Left colon (tissue), 2 donors: ENCODE results near the gene UQCRC1. TPM values are rescaled to one million over a fixed set of nuclear protein-coding genes. Genes with fewer than 3 reads are reported as not detected.

Experiments
- ATAC-seq: fragments of 200-7000 bp; cut with Tn5 transposase; one replicate; pipeline ENCODE4 v1.9.1; 2020; ENCODE audit warnings: mild to moderate bottlenecking, moderate library complexity
- DNase-seq, 2 donors: peaks; one replicate each; pipeline ENCODE4 v3.0.0-alpha.2; 2020
- intact Hi-C, 2 donors: fragments of 100-400 bp; cut with DNase I in 1 of 2; cut with micrococcal nuclease in 1 of 2; formaldehyde crosslinking; loops; one replicate each; pipeline versions ENCODE4 v1.11.2 to v1.14.0; 2022; cut with DNase I, micrococcal nuclease
- total RNA-seq, 2 donors: library from RNA; stranded (reverse); fragmentation: NEBNext Ultra II Directional; extraction: Animal tissue kit (Norgen Biotek cat#: 25700); gene quantifications; one replicate each; pipeline ENCODE4 v1.2.1, GENCODE V29; 2021
- donor health status: DM: no; HTN: no; CAD: no.
- donor health status: DM: yes; HTN: yes; CAD: no.

Gene UQCRC1
- total RNA-seq, 2 donors from 2014 or later = 613 to 797 TPM

GRCh38 chr3:48635222-48636021 lies 26.0 kb upstream of the UQCRC1 start, which contains the start of gene SLC26A6:
SLC26A6 (minus strand) TSS chr3:48635461; CDS start chr3:48635393, 68 bp downstream.
- peak; percentile 94 for ATAC-seq

DNA sequence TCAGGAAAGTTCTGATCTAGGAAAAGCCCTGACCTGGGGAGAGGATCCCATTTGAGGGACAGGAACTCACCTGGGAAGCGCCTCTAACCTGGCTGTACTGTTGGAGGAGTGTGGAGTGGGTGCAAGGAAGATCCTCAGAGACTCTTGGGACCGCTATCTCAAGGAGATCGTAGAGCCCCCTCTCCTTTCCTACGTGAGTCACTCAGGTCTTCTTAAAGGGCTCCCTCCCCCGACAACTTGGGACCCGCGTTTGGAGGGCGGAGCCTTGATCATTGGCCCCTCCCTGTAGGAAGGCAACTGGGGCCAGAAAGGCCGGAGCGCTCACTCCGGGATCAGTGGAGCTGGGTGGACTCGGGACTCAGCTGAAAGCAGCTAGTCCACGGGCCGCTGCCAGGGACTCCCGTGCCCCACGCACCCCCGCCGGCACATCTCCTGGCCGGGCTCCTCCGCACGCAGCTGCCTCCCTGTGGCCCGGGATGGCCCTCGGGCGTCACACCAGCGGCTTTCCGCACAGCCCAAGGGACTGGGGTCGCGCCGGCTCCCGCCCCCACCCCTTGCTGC lies 25.3 kb upstream of the UQCRC1 start:
- intact Hi-C loops = no loop called here
- ATAC-seq (peak; percentile 66), DNase-seq (peak; percentile 77)

More at GRCh38 chr3:48635222-48636021, 26.0 kb upstream of the UQCRC1 start, which contains the start of gene SLC26A6:
- intact Hi-C loops = no loop called here
- DNase-seq = peak; percentile 98

- ATAC-seq = no peak
- DNase-seq = no peak
- intact Hi-C loops = no loop called here
Measured at GRCh38 chr3:48633743-48634142, 24.3 kb upstream of the UQCRC1 start.

GRCh38 chr3:48633256-48633655 lies 23.8 kb upstream of the UQCRC1 start:
- ATAC-seq (no peak), DNase-seq (no peak)
- intact Hi-C loops = no loop called here

DNA sequence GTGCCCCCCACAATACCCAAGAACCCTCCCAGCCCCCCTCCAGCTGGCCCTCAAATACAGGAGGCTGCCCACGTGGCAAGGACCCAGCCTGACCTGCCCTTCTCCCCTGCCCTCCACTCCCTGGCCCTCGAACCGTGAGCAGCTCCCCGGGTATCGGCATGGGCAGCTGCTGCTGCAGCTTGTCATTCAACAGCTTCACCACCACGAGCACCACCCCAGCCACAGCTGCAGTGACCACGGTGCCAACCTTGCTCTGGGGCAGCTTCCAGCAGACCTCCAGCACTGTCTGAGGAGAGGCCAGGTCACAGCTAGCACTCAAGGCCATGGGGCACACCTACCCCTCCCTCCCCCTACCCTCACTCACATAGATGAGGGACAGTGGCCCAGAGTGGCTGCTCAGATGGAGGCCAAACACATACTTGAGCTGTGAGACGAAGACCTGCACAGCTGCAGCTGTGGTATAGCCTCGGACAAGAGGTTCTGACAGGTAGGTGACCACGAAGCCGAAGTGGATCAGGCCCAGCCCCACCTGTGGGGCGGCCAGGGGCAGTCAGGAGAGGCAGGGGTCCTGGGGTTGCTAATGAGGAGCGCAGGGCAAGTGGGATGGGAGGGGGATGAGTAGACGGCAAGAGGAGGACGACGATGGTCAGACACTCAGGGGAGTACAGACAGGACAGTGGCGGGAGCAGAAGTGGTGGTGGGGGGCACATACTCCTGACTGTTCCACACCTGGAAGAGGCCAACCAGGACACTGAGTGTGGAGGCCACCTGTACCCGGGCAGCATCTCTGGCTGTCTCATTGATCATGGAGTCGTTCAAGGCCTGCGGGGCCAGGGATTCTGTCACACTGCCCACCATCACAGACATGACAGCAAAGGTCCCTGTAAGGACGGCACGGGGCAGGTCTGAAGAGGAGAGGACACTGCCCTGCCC lies 22.3 kb upstream of the UQCRC1 start:
- ATAC-seq = no peak
- no peak for DNase-seq
- intact Hi-C loops = no loop called here

GRCh38 chr3:48630833-48631232 lies 21.4 kb upstream of the UQCRC1 start:
- ATAC-seq (no peak), DNase-seq (no peak)
- intact Hi-C loops = no loop called here

DNA sequence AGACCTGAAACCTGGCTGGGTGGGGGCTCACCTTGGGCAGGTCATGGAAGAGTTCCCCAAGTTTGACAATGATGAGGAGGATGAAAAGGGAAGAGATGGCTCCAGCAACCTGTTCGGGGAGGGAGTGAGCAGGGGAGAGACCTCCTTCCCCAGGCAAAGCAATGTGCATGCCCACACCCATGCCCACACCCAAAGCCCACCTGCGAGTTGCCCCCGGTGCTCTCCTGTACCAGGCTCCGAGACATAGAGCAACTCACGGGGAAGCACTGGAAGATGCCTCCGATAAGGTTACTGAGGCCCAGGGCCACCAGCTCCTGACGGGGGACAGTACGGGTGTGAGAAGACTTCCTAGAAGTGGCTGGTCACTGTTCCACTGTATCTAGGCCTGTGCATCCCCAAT lies 21.0 kb upstream of the UQCRC1 start:
- DNase-seq (no peak), ATAC-seq (no peak)
- intact Hi-C loops = no loop called here

DNA sequence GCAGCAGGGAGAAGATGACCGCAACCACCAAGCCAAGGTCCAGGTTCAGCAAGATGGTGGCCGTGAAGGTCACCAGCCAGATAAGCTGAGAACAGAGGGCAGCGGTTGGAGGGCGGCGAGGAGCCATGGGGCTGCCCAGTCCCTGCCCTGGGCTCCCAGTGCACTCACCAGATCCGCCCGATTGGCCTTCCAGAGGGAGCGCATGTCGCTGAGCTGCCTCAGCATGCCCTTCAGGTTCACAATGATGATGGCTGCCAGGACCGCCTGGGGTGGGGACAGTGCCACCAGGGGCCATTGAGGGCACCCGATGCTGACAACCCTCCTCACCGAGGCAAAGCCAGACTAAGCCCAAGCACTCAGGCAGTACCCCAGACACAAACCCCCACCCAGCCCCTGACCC lies 20.4 kb upstream of the UQCRC1 start:
- no peak for ATAC-seq
- DNase-seq = no peak
- intact Hi-C loops = no loop called here

DNA sequence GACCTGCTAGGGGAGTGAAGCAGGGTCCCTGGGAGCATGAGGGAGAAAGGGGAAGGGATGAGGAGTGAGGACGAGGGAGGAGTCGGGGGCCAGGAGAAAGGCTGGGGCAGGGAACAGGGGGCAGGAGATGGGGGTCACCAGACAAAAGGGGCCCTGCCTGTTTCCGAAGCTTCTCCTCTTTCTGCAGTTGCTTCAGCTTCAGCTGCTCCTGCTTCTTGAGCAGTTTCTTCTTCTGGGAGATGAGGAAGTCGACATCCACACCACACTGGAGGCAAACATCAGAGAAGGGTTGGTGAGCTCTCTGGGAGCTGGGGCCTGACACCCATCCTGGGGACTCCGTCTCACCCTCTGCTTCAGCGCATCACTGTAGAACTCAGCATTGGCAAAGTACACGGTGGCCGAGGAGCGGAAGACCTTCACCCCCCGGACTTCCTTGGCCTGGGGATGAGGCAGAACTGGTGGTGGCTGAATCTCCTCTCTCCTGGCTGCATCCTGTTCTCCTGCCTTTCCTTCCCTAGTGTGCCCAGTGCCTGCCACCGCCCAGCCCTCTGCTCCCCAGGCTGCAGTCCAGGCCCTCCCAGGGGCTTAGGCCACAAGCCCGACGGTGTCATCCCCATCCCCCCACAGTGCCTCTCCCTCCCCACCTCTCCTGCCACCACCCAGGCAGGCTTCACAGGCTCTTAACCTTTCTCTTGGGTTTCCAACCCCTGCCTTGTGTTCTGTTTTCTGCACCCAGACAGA lies 19.0 kb upstream of the UQCRC1 start:
- intact Hi-C loops = no loop called here
- DNase-seq (no peak), ATAC-seq (no peak)

GRCh38 chr3:48625600-48625999 lies 16.2 kb upstream of the UQCRC1 start:
- DNase-seq (no peak), ATAC-seq (no peak)
- intact Hi-C loops = no loop called here

- DNase-seq (no peak), ATAC-seq (no peak)
- intact Hi-C loops = no loop called here
Measured at GRCh38 chr3:48624767-48625166, 15.3 kb upstream of the UQCRC1 start.

DNA sequence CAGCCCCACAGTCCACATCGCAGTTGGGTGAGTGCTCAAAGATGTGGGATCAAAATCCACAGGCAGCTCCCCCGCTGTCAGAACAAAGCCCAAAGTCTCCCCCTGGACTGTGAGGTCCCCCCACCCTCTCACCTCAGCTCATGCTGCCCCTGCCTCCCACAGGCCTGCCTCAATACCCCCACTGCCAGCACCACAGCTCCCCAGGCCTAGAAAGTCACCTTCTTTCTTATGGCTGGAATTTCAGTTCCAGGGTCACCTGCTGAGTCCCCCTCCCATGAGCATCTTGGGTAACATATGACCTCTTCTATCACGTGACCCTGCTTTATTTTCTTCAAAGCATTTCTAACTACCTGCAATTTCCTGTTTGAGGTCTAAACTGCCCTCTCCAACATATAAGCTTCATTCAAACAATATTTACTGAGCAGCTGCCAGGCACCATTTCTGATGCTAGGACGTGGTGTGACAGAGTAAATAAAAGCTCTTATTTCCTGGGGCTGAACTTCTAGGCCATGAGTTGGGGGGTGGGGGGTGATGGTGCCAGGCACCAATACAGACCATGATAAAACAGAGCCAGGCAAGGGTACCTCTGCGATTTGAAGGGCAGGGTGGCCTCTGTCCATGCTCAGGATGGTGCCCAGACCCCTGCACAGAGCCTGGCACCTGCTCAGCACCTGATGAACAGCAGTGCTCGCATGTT lies 14.6 kb upstream of the UQCRC1 start:
- intact Hi-C loops = no loop called here
- ATAC-seq (peak; percentile 76), DNase-seq (peak; percentile 37 to 47)

- no peak for DNase-seq
- intact Hi-C loops = no loop called here
- no peak for ATAC-seq
Measured at GRCh38 chr3:48621461-48621869, 12.0 kb upstream of the UQCRC1 start, which contains the start of gene TMEM89. TMEM89 (minus strand) TSS chr3:48621769; CDS start chr3:48621756, 13 bp downstream.

- no peak for DNase-seq
- peak; percentile 5 for ATAC-seq
- intact Hi-C loops = no loop called here
Measured at GRCh38 chr3:48619541-48620524, 10.4 kb upstream of the UQCRC1 start.

DNA sequence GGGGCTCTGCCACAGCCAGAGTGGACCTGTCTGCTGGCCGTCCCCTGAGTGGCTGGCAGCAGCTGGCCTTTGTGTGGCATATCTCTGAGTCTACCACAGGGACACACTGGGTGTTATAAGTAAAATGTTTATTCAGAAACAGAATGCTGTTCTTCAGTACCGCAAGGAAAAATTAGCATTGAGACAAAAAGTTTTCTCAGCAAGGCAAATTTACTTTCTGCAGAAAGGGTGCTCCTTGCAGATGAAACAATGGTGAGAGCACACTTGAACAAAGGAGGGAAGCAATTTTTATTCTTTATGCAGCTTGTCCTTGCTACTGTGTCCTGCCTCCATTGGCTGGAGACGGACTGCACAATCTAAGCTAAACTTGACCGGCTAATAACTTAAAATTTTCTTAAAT lies 8.1 kb upstream of the UQCRC1 start:
- DNase-seq (no peak), ATAC-seq (no peak)
- intact Hi-C loops = no loop called here

- ATAC-seq (no peak), DNase-seq (no peak)
- intact Hi-C loops = no loop called here
Measured at GRCh38 chr3:48614044-48614443, 4.6 kb upstream of the UQCRC1 start.

DNA sequence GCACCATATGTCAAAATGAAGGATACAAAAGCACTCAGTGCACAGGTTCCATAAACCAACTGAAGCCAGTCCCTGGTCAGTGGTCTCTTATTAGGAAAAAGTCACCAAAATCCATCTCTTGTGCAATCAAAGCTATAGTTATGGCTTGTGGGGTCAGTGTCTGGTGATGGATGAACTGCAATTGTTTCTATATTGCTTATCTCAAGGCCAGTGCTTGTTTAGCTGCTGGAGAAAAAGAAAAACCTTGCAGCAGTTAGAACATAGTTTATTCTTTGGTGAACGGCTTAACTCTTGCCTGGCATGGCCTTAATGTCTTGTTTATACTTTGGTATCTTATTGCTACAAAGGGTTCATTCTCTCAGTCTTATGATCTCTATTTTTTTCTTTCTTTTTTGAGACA lies 2.9 kb upstream of the UQCRC1 start:
- DNase-seq (no peak), ATAC-seq (no peak)
- intact Hi-C loops = no loop called here
